Measurements from ENCODE around the gene CRYGN.

The CRYGN gene

GRCh38 chr7:151389096-151389767 is 50.7 kb downstream of the CRYGN start:
- no peak for DNase-seq

- no peak for DNase-seq
Observed at GRCh38 chr7:151388430-151388829, 51.5 kb downstream of the CRYGN start.

GRCh38 chr7:151388007-151388297 is 52.0 kb downstream of the CRYGN start:
- no peak for DNase-seq

GRCh38 chr7:151387161-151388006 is 52.6 kb downstream of the CRYGN start:
- no peak for DNase-seq

GRCh38 chr7:151386301-151387160 is 53.4 kb downstream of the CRYGN start:
- DNase-seq, result no peak

- DNase-seq, result no peak
Observed at GRCh38 chr7:151385626-151386300, 54.2 kb downstream of the CRYGN start.

GRCh38 chr7:151384776-151385625 is 54.9 kb downstream of the CRYGN start:
- DNase-seq, result no peak

GRCh38 chr7:151384352-151384697 is 55.6 kb downstream of the CRYGN start:
- no peak for DNase-seq

GRCh38 chr7:151383638-151384351 is 56.1 kb downstream of the CRYGN start:
- no peak for DNase-seq

- peak; percentile 74 for DNase-seq
Observed at GRCh38 chr7:151382079-151382885, 57.7 kb downstream of the CRYGN start.

- DNase-seq, result peak; percentile 83
Observed at GRCh38 chr7:151381348-151382078, 58.4 kb downstream of the CRYGN start.

GRCh38 chr7:151381098-151381347 is 58.9 kb downstream of the CRYGN start:
- no peak for DNase-seq

- DNase-seq, result no peak
Observed at GRCh38 chr7:151380199-151381097, 59.5 kb downstream of the CRYGN start.

GRCh38 chr7:151379534-151380198 is 60.3 kb downstream of the CRYGN start:
- peak; percentile 63 for DNase-seq

GRCh38 chr7:151379193-151379520 is 60.8 kb downstream of the CRYGN start:
- DNase-seq, result no peak
